H9 (cell line): Measurements from ENCODE around the gene HAUS1. TPM values are rescaled to one million over a fixed set of nuclear protein-coding genes. Genes with fewer than 3 reads are reported as not detected.
"Not testable (repeated sequence)": the region's sequence is repeated elsewhere in the genome, so short reads cannot be mapped to it uniquely, and the experiment has no call there.

ENCODE experiments used
- DNase-seq: peaks from one replicate; pipeline ENCODE4 v3.0.0-alpha.2; 2017
- H2AFZ ChIP-seq: one replicate; pipeline ENCODE4 v1.6.1; 2013; ENCODE audit warnings: mild to moderate bottlenecking, low read length, control low read depth, moderate library complexity
- H2AK5ac ChIP-seq: 2 replicates; pipeline ENCODE4 v1.6.1; 2013; ENCODE audit warnings: low read length, control low read depth, mixed read lengths; ENCODE audit not compliant: insufficient read length
- H2BK120ac ChIP-seq: one replicate; pipeline ENCODE4 v1.6.1; 2013; ENCODE audit warnings: low read depth, mild to moderate bottlenecking, low read length, control low read depth, inconsistent platforms; ENCODE audit not compliant: poor library complexity, severe bottlenecking
- H2BK12ac ChIP-seq: 2 replicates; pipeline ENCODE4 v1.6.1; 2013; ENCODE audit warnings: low read length, control low read depth, mixed read lengths, low read depth; ENCODE audit not compliant: insufficient read length
- H2BK15ac ChIP-seq: 2 replicates; pipeline ENCODE4 v1.6.1; 2013; ENCODE audit warnings: low read depth, low read length, control low read depth
- H2BK20ac ChIP-seq: one replicate; pipeline ENCODE4 v1.6.1; 2013; ENCODE audit warnings: low read depth, mild to moderate bottlenecking, low read length, control low read depth, inconsistent platforms; ENCODE audit not compliant: poor library complexity, severe bottlenecking
- H2BK5ac ChIP-seq: 2 replicates; pipeline ENCODE4 v1.6.1; 2013; ENCODE audit warnings: low read length, control low read depth, mixed read lengths; ENCODE audit not compliant: insufficient read length
- H3K14ac ChIP-seq: 2 replicates; pipeline ENCODE4 v1.6.1; 2013; ENCODE audit warnings: low read length, control low read depth; ENCODE audit not compliant: insufficient read depth
- H3K18ac ChIP-seq: 2 replicates; pipeline ENCODE4 v1.6.1; 2013; ENCODE audit warnings: low read depth, mild to moderate bottlenecking, mixed read lengths, low read length, control low read depth; ENCODE audit not compliant: insufficient read length
- H3K23ac ChIP-seq: 2 replicates; pipeline ENCODE4 v1.6.1; 2013; ENCODE audit warnings: low read length, control low read depth, mixed read lengths, low read depth; ENCODE audit not compliant: insufficient read length
- H3K23me2 ChIP-seq: 2 replicates; pipeline ENCODE4 v1.6.1; 2013; ENCODE audit warnings: low read depth, mild to moderate bottlenecking, mixed read lengths, low read length, control low read depth; ENCODE audit not compliant: insufficient read length, poor library complexity, severe bottlenecking
- H3K27ac ChIP-seq: 2 replicates; pipeline ENCODE4 v1.5.1; 2013; ENCODE audit warnings: low read length, control low read depth, mixed read lengths, low read depth; ENCODE audit not compliant: insufficient read length
- H3K27me3 ChIP-seq: 2 replicates; pipeline ENCODE4 v1.6.1; 2013; ENCODE audit warnings: low read length, control low read depth, inconsistent platforms; ENCODE audit not compliant: insufficient read depth
- H3K4ac ChIP-seq: 2 replicates; pipeline ENCODE4 v1.6.1; 2013; ENCODE audit warnings: low read depth, mild to moderate bottlenecking, control low read depth, inconsistent platforms, low read length, moderate library complexity
- H3K4me1 ChIP-seq: 2 replicates; pipeline ENCODE4 v1.6.1; 2013; ENCODE audit warnings: low read length, control low read depth, inconsistent platforms; ENCODE audit not compliant: insufficient read depth
- H3K4me2 ChIP-seq: 2 replicates; pipeline ENCODE4 v1.6.1; 2013; ENCODE audit warnings: low read length, control low read depth, mixed read lengths; ENCODE audit not compliant: insufficient read length, insufficient read depth
- H3K56ac ChIP-seq: 2 replicates; pipeline ENCODE4 v1.6.1; 2013; ENCODE audit warnings: low read depth, mild to moderate bottlenecking, mixed read lengths, low read length, control low read depth; ENCODE audit not compliant: insufficient read length
- H3K79me1 ChIP-seq: 2 replicates; pipeline ENCODE4 v1.6.1; 2013; ENCODE audit warnings: low read depth, mild to moderate bottlenecking, moderate library complexity, low read length, control low read depth, inconsistent platforms; ENCODE audit not compliant: insufficient read depth, poor library complexity, severe bottlenecking
- H3K79me2 ChIP-seq: 2 replicates; pipeline ENCODE4 v1.6.1; 2013; ENCODE audit warnings: low read length, control low read depth, inconsistent platforms; ENCODE audit not compliant: insufficient read depth
- H3K9ac ChIP-seq: 2 replicates; pipeline ENCODE4 v1.6.1; 2013; ENCODE audit warnings: low read length, control low read depth, mixed read lengths; ENCODE audit not compliant: insufficient read length; ENCODE audit errors: extremely low read depth
- H3K9me3 ChIP-seq: one replicate; pipeline ENCODE4 v1.6.1; 2013; ENCODE audit warnings: low read depth, low read length, inconsistent platforms; ENCODE audit not compliant: control insufficient read depth
- H3T11ph ChIP-seq: one replicate; pipeline ENCODE4 v1.6.1; 2013; ENCODE audit warnings: mild to moderate bottlenecking, low read length, control low read depth, inconsistent platforms
- H4K20me1 ChIP-seq: one replicate; pipeline ENCODE4 v1.6.1; 2013; ENCODE audit not compliant: control insufficient read depth, insufficient read length, insufficient read depth
- H4K5ac ChIP-seq: 2 replicates; pipeline ENCODE4 v1.6.1; 2013; ENCODE audit warnings: low read depth, mild to moderate bottlenecking, mixed read lengths, low read length, control low read depth; ENCODE audit not compliant: insufficient read length
- H4K8ac ChIP-seq: replicated peaks from 2 replicates; pipeline ENCODE4 v1.6.1; 2013; ENCODE audit warnings: low read length, control low read depth, mixed read lengths, low read depth; ENCODE audit not compliant: insufficient read length
- H4K91ac ChIP-seq: 2 replicates; pipeline ENCODE4 v1.6.1; 2013; ENCODE audit warnings: low read depth, mild to moderate bottlenecking, moderate library complexity, mixed read lengths, low read length, control low read depth; ENCODE audit not compliant: insufficient read length
- H3K27ac Mint-ChIP-seq, 3 experiments: 2 replicates in 2 of 3; 3 replicates in 1 of 3; pipeline ENCODE4 v1.8.0; 2020 to 2021; ENCODE audit warnings: mixed read lengths in 3 of 3, mild to moderate bottlenecking in 1 of 3, moderate library complexity in 1 of 3
- H3K27me3 Mint-ChIP-seq: 2 replicates; pipeline ENCODE4 v1.8.0; 2021; ENCODE audit warnings: low read depth, mild to moderate bottlenecking, moderate library complexity, mixed read lengths
- H3K36me3 Mint-ChIP-seq, 3 experiments: 2 replicates in 2 of 3; 3 replicates in 1 of 3; pipeline ENCODE4 v1.8.0; 2020 to 2021; ENCODE audit warnings: low read depth in 3 of 3, mixed read lengths in 3 of 3; ENCODE audit not compliant: insufficient read depth in 1 of 3
- H3K4me1 Mint-ChIP-seq, 2 experiments: 2 replicates each; pipeline ENCODE4 v1.8.0; 2020; ENCODE audit warnings: mixed read lengths in 2 of 2
- H3K4me3 Mint-ChIP-seq, 2 experiments: 2 replicates in 1 of 2; 3 replicates in 1 of 2; pipeline ENCODE4 v1.8.0; 2020 to 2021; ENCODE audit warnings: mild to moderate bottlenecking in 2 of 2, mixed read lengths in 2 of 2, moderate library complexity in 1 of 2
- H3K9me3 Mint-ChIP-seq, 2 experiments: 2 replicates in 1 of 2; 3 replicates in 1 of 2; pipeline ENCODE4 v1.8.0; 2020; ENCODE audit warnings: mild to moderate bottlenecking in 2 of 2, mixed read lengths in 2 of 2, moderate library complexity in 1 of 2
- CTCF ChIP-seq: fragments of 200-600 bp; sonication (generic); conservative IDR thresholded peaks from 3 replicates; pipeline ENCODE4 v1.8.0; 2021; ENCODE audit warnings: antibody characterized with exemption, mild to moderate bottlenecking
- WGBS: extraction: QIAGEN DNeasy Blood & Tissue Kit; methylation state at CpG from one replicate; pipeline ENCODE4 v1.1.7; 2013; ENCODE audit warnings: missing lambda C conversion rate, low lambda C conversion rate, mixed read lengths; ENCODE audit not compliant: insufficient read length; ENCODE audit errors: extremely low coverage; 5-methylcytosine and 5-hydroxymethylcytosine counted together
- total RNA-seq: library from RNA; stranded (reverse); gene quantifications from 2 replicates; pipeline ENCODE4 v1.2.1, GENCODE V29; 2021

Gene HAUS1
- total RNA-seq, 1 experiment from 2014 or later, result 87.0 TPM

- no peak for DNase-seq
- Histone ChIP-seq H4K91ac (no peak overlapping the region), H3K27me3 (no peaks in the 10 kb centered on the region), H3K14ac (no peak overlapping the region), H3K4ac (no peak overlapping the region), H3K9ac (no peak overlapping the region), H3K56ac (no peak overlapping the region), H3K27ac (no peak overlapping the region), H2BK20ac (no peak overlapping the region), H3T11ph (no peak overlapping the region), H2BK15ac (no peak overlapping the region), H3K9me3 (no peaks in the 10 kb centered on the region), H2BK120ac (no peak overlapping the region), H4K5ac (no peak overlapping the region), H3K79me1 (no peaks in the 10 kb centered on the region), H3K4me2 (no peak overlapping the region), H3K4me1 (no peaks in the 10 kb centered on the region), H4K20me1 (no peaks in the 10 kb centered on the region), H3K18ac (no peak overlapping the region), H2BK5ac (no peak overlapping the region), H3K23ac (no peak overlapping the region), H3K79me2 (no peaks in the 10 kb centered on the region), H2AFZ (no peak overlapping the region), H2AK5ac (no peak overlapping the region), H3K23me2 (peaks cover 2% of the 10 kb centered on the region), H2BK12ac (no peak overlapping the region), H4K8ac (no peak overlapping the region)
- H3K4me1 Mint-ChIP-seq, result no peaks in the 10 kb centered on the region
- TF ChIP-seq CTCF, result no peak
- H3K4me3 Mint-ChIP-seq, result no peak overlapping the region
- H3K36me3 Mint-ChIP-seq, result peaks cover 38 to 74% (median 72%) of the 10 kb centered on the region in 3 experiments
- H3K27ac Mint-ChIP-seq, result no peak overlapping the region
- H3K27me3 Mint-ChIP-seq, result no peaks in the 10 kb centered on the region
- WGBS, result no CpG with 5 or more reads among the region's 1 CpG
- H3K9me3 Mint-ChIP-seq, result peaks cover 0 to 3% of the 10 kb centered on the region in 2 experiments; a peak in 1 of 5 replicates
Observed at GRCh38 chr18:46113751-46114150, 9.6 kb downstream of the HAUS1 start.

- not testable (repeated sequence) for H3K4me2 ChIP-seq, H4K8ac ChIP-seq, H3K4ac ChIP-seq
Observed at GRCh38 chr18:46126625-46127024, 22.4 kb downstream of the HAUS1 start.

More at GRCh38 chr18:46126625-46127024, 22.4 kb downstream of the HAUS1 start:
- H2BK20ac ChIP-seq, H2AFZ ChIP-seq, H3K56ac ChIP-seq, DNase-seq, H3K9me3 ChIP-seq, H4K20me1 ChIP-seq, H3K27ac Mint-ChIP-seq, H3K18ac ChIP-seq, H3K4me1 ChIP-seq, H3K27me3 ChIP-seq, H3K27me3 Mint-ChIP-seq, H3K9me3 Mint-ChIP-seq, H3K23ac ChIP-seq, H3T11ph ChIP-seq, H2BK12ac ChIP-seq, H3K27ac ChIP-seq, H3K14ac ChIP-seq, H4K91ac ChIP-seq, H2BK120ac ChIP-seq, H3K23me2 ChIP-seq, H2BK15ac ChIP-seq, H2BK5ac ChIP-seq, H3K9ac ChIP-seq, H3K4me1 Mint-ChIP-seq, H3K79me2 ChIP-seq, H3K4me3 Mint-ChIP-seq, H4K5ac ChIP-seq, H3K79me1 ChIP-seq, H2AK5ac ChIP-seq: not testable (repeated sequence)
- H3K36me3 Mint-ChIP-seq, result peaks cover 31 to 77% (median 64%) of the 10 kb centered on the region in 3 experiments; a peak in 6 of 7 replicates
- WGBS, result no CpG with 5 or more reads among the region's 4 CpGs
